ENCODE measurements around the gene MTR. TPM values are rescaled to one million over a fixed set of nuclear protein-coding genes. Genes with fewer than 3 reads are reported as not detected.

MTR gene
- total RNA-seq, 1 experiment from 2014 or later = 27.5 TPM

- no peak for TF ChIP-seq ARID4B (CRISPR knock-in tag; IDR thresholded peaks at IDR 0.05; ENCODE audit: borderline replicate concordance)
- no peak for TF ChIP-seq ETV6 (CRISPR knock-in tag; IDR thresholded peaks at IDR 0.05)
- no peak for TF ChIP-seq ZNF263 (CRISPR knock-in tag; IDR thresholded peaks at IDR 0.05; ENCODE audit: low read depth)
- TF ChIP-seq NFATC4 (CRISPR knock-in tag; IDR thresholded peaks at IDR 0.05) = no peak
- no peak for TF ChIP-seq ZNF532 (CRISPR knock-in tag; IDR thresholded peaks at IDR 0.05; ENCODE audit: borderline replicate concordance)
- no peak for TF ChIP-seq JAZF1 (CRISPR knock-in tag; IDR thresholded peaks at IDR 0.05)
Observed at GRCh38 chr1:236864211-236864610, 69.1 kb downstream of the MTR start (continued).

- DNase-seq (ENCODE audit: low spot score) (no peak), ATAC-seq (no peak)
- no peak overlapping the region for H3K27ac Mint-ChIP-seq
- H3K36me3 Mint-ChIP-seq = peaks cover 45% of the 10 kb centered on the region
- no peak overlapping the region for H3K4me3 Mint-ChIP-seq
- no peaks in the 10 kb centered on the region for H3K4me1 Mint-ChIP-seq
- no peaks in the 10 kb centered on the region for H3K27me3 Mint-ChIP-seq (ENCODE audit: low read depth)
- no peak for TF ChIP-seq RORB (CRISPR knock-in tag; IDR thresholded peaks at IDR 0.05)
- no peaks in the 10 kb centered on the region; the same call in 1 of the 2 replicates for H3K9me3 Mint-ChIP-seq
- ChIA-PET CTCF (no interaction called here), POLR2A (no interaction called here)
Observed at GRCh38 chr1:236864996-236865817, 70.1 kb downstream of the MTR start.

- ChIA-PET POLR2A (no interaction called here), CTCF (no interaction called here)
- TF ChIP-seq MLX (CRISPR knock-in tag; IDR thresholded peaks at IDR 0.05) (no peak), ATF1 (CRISPR knock-in tag; IDR thresholded peaks at IDR 0.05) (no peak), RELA (CRISPR knock-in tag; IDR thresholded peaks at IDR 0.05; ENCODE audit: borderline replicate concordance) (no peak), EMX1 (CRISPR knock-in tag; IDR thresholded peaks at IDR 0.05) (no peak), USF2 (CRISPR knock-in tag; IDR thresholded peaks at IDR 0.05) (no peak)
- no peaks in the 10 kb centered on the region; the same call in 1 of the 2 replicates for H3K9me3 Mint-ChIP-seq
- H3K27me3 Mint-ChIP-seq (ENCODE audit: low read depth) = no peaks in the 10 kb centered on the region
- H3K4me1 Mint-ChIP-seq = no peaks in the 10 kb centered on the region
- no peak overlapping the region for H3K27ac Mint-ChIP-seq
- no peak for DNase-seq (ENCODE audit: low spot score)
- H3K4me3 Mint-ChIP-seq = no peak overlapping the region
- no peak for ATAC-seq
- peaks cover 44% of the 10 kb centered on the region for H3K36me3 Mint-ChIP-seq
Observed at GRCh38 chr1:236865818-236866155, 70.7 kb downstream of the MTR start.

Measured in WTC11 (cell line).